Smooth muscle cell (in vitro differentiated cells): ENCODE results near the gene TBX3. TPM values are rescaled to one million over a fixed set of nuclear protein-coding genes. Genes with fewer than 3 reads are reported as not detected.

Experiments
- DNase-seq: peaks from one replicate; lab custom pipeline; 2025; ENCODE audit not compliant: unreplicated experiment; lab: John Stamatoyannopoulos, UW
- H2AFZ ChIP-seq: fragments of 200-600 bp; sonication (generic); 2 replicates; pipeline ENCODE4 v1.6.0; 2016; ENCODE audit warnings: antibody characterized with exemption, low read depth, mild to moderate bottlenecking
- H3F3A ChIP-seq: fragments of 200-600 bp; sonication (generic); 2 replicates; pipeline ENCODE4 v1.6.0; 2017; ENCODE audit warnings: antibody characterized with exemption, low read depth
- H3K27ac ChIP-seq: fragments of 200-600 bp; sonication (generic); 2 replicates; pipeline ENCODE4 v1.5.1; 2016; ENCODE audit warnings: low read depth, mild to moderate bottlenecking
- H3K27me3 ChIP-seq: fragments of 200-600 bp; sonication (generic); 2 replicates; pipeline ENCODE4 v1.6.1; 2016; ENCODE audit warnings: low read depth, mild to moderate bottlenecking
- H3K36me3 ChIP-seq: fragments of 200-600 bp; sonication (generic); 2 replicates; pipeline ENCODE4 v1.5.1; 2016; ENCODE audit warnings: low read depth
- H3K4me1 ChIP-seq: fragments of 200-600 bp; sonication (generic); 2 replicates; pipeline ENCODE4 v1.5.1; 2016; ENCODE audit warnings: low read depth
- H3K4me2 ChIP-seq: fragments of 200-600 bp; sonication (generic); 2 replicates; pipeline ENCODE4 v1.6.0; 2016; ENCODE audit warnings: mild to moderate bottlenecking
- H3K4me3 ChIP-seq: fragments of 200-600 bp; sonication (generic); 2 replicates; pipeline ENCODE4 v1.5.1; 2016; ENCODE audit warnings: mild to moderate bottlenecking
- H3K79me2 ChIP-seq: fragments of 200-600 bp; sonication (generic); 2 replicates; pipeline ENCODE4 v1.6.0; 2016; ENCODE audit warnings: low read depth, mild to moderate bottlenecking
- H3K9ac ChIP-seq: fragments of 200-600 bp; sonication (generic); 2 replicates; pipeline ENCODE4 v1.6.0; 2016; ENCODE audit warnings: low read depth
- H3K9me3 ChIP-seq: fragments of 200-600 bp; sonication (generic); replicated peaks from 2 replicates; pipeline ENCODE4 v1.5.1; 2016; ENCODE audit warnings: low read depth
- H4K20me1 ChIP-seq: fragments of 200-600 bp; sonication (generic); 2 replicates; pipeline ENCODE4 v1.6.0; 2016; ENCODE audit warnings: low read depth
- WGBS: methylation state at CpG from one replicate; pipeline ENCODE4 v1.1.7; 2016; ENCODE audit warnings: low lambda C conversion rate; 5-methylcytosine and 5-hydroxymethylcytosine counted together
- polyA plus RNA-seq: library from polyadenylated mRNA; unstranded; fragments of >200 nt; fragmentation: Nextera tagmentation; extraction: Ambion mirVana; gene quantifications from 2 replicates; pipeline ENCODE4 v1.2.1, GENCODE V29; 2016
- total RNA-seq: library from RNA; depleted of rRNA; stranded (reverse); fragments of >200 nt; gene quantifications from 2 replicates; pipeline ENCODE4 v1.2.3, GENCODE V29; 2014
- TF ChIP-seq, protein P1 (sequence below): fragments of 200-600 bp; sonication (generic); IDR thresholded peaks from 2 replicates; pipeline ENCODE4 v1.5.1; 2017; ENCODE audit warnings: borderline replicate concordance, mild to moderate bottlenecking, antibody characterized with exemption; ENCODE audit not compliant: insufficient read depth, poor library complexity, severe bottlenecking

Gene TBX3
- total and polyA plus RNA-seq, 2 experiments from 2014 or later, result 100 TPM

DNA sequence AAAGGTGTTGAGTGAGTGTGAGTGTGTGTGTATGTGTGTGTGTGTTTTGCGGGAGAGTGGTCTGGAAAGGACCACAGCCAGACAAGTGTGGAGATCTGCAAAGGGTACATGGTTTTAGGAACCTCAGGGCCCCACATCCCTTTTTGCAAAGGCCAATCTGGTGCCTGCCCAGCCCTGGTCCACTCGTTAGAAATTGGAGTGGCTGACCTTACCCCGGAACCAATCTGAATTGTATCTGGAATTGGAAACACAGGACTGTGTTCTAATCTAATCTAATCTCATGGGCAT, 11.3 kb upstream of the TBX3 start:
- no peaks in the 10 kb centered on the region for H3K36me3 ChIP-seq
- WGBS, result 47% methylated on average over 3 of the region's 3 CpGs
- peak overlapping the region; percentile 93 for H3K4me2 ChIP-seq
- H3K4me1 ChIP-seq, result peaks cover 13% of the 10 kb centered on the region
- H3K9me3 ChIP-seq, result no peaks in the 10 kb centered on the region
- H3K27ac ChIP-seq, result peak overlapping the region; percentile 75
- TF ChIP-seq, protein P1, sequence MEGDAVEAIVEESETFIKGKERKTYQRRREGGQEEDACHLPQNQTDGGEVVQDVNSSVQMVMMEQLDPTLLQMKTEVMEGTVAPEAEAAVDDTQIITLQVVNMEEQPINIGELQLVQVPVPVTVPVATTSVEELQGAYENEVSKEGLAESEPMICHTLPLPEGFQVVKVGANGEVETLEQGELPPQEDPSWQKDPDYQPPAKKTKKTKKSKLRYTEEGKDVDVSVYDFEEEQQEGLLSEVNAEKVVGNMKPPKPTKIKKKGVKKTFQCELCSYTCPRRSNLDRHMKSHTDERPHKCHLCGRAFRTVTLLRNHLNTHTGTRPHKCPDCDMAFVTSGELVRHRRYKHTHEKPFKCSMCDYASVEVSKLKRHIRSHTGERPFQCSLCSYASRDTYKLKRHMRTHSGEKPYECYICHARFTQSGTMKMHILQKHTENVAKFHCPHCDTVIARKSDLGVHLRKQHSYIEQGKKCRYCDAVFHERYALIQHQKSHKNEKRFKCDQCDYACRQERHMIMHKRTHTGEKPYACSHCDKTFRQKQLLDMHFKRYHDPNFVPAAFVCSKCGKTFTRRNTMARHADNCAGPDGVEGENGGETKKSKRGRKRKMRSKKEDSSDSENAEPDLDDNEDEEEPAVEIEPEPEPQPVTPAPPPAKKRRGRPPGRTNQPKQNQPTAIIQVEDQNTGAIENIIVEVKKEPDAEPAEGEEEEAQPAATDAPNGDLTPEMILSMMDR, result no peak
- no peak overlapping the region for H2AFZ ChIP-seq
- no peak overlapping the region for H3K4me3 ChIP-seq
- no peak overlapping the region for H3K9ac ChIP-seq
- H3K27me3 ChIP-seq, result peaks cover 18% of the 10 kb centered on the region
- peaks cover 41% of the 10 kb centered on the region for H3K79me2 ChIP-seq
- H4K20me1 ChIP-seq, result no peaks in the 10 kb centered on the region
- no peak for DNase-seq
- H3F3A ChIP-seq, result no peaks in the 10 kb centered on the region

DNA sequence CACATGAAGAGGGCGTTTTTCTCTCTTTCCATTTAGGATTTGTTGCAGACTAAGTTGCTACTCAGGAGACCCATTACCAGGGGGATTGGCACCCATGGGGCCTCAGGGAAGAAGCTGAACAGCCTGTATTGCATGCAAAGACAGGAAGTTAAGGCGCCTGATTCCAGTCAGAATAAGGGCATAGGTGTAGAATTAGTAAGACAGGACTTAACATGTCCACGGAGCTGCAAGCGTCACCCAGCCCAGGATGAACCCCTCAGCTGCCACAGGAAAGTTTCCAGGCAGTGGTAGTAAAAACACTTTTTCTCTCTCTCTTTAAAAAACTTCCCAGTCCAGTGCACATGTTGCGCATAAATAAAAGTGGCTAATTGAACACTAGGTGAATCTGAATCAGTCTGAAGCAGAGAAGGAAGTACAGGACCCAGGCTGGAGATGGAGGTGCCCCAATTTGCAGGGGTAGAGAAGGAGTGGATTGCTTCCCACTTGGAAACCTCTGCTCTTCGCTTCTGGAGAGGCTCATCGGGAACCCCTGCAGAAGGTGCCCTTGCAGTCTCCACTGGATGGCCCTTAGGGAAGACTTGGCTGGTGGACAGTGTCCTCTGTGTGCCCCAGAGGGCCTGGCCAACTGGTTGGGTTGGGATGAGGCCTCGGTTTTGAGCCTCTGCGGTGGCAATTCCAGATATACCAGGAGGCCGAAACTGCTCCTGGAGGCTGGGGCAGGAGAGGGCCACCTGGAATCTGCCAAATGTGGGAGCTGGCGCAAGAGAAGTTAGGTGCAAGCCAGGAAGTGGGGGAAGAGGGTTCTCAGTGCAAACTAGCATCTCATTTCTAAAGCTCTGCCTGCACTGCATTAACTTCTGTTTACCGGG, 10.7 kb upstream of the TBX3 start:
- 46% methylated on average over 12 of the region's 12 CpGs for WGBS
- Histone ChIP-seq H3K36me3 (no peaks in the 10 kb centered on the region), H3K27me3 (peaks cover 15% of the 10 kb centered on the region), H2AFZ (no peak overlapping the region), H3K4me3 (peak overlapping the region; percentile 72), H3K9me3 (no peaks in the 10 kb centered on the region), H3K4me1 (peaks cover 13% of the 10 kb centered on the region), H3K4me2 (peak overlapping the region; percentile 93), H3F3A (no peaks in the 10 kb centered on the region), H4K20me1 (no peaks in the 10 kb centered on the region), H3K27ac (peak overlapping the region; percentile 75), H3K9ac (peak overlapping the region; percentile 25), H3K79me2 (peaks cover 47% of the 10 kb centered on the region)
- TF ChIP-seq, protein P1, result no peak
- DNase-seq, result no peak

DNA sequence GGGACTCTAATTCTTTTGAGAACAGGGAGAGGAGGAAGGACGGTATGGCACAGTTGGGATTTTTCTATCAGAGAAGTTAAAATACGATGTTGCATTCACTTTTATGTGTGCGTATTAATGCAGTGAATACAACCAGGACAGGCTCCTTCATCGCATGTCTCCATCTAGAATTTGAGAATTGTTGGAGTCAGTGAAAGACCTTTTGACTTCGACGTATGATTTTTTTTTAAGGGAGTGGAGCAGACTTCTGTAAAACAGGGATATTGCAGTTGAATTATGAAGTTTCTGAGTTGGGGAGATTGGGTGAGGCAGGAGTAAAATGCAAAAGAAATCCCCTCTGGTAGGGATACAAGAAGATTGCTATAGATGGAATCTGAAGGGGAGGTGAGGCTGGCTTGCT, 9.6 kb upstream of the TBX3 start:
- peaks cover 13% of the 10 kb centered on the region for H3K4me1 ChIP-seq
- TF ChIP-seq, protein P1, result no peak
- H4K20me1 ChIP-seq, result no peaks in the 10 kb centered on the region
- DNase-seq, result no peak
- no peaks in the 10 kb centered on the region for H3K36me3 ChIP-seq
- H3K27me3 ChIP-seq, result peaks cover 10% of the 10 kb centered on the region
- H2AFZ ChIP-seq, result no peak overlapping the region
- peak overlapping the region; percentile 60 for H3K9ac ChIP-seq
- no peaks in the 10 kb centered on the region for H3K9me3 ChIP-seq
- WGBS, result 36% methylated on average over 6 of the region's 6 CpGs
- no peaks in the 10 kb centered on the region for H3F3A ChIP-seq
- H3K79me2 ChIP-seq, result peaks cover 57% of the 10 kb centered on the region
- peak overlapping the region; percentile 93 for H3K4me2 ChIP-seq
- H3K27ac ChIP-seq, result peak overlapping the region; percentile 75
- H3K4me3 ChIP-seq, result peak overlapping the region; percentile 72
